HG02938 (cell line): Measurements from ENCODE around the gene FAM174C.
A peak's percentile ranks its signal among the peaks of the same experiment; 100 is the strongest.

ENCODE experiments used
- ATAC-seq: cut with Tn5 transposase; IDR thresholded peaks from one replicate; pipeline ENCODE4 v1.9.1; 2021; ENCODE audit warnings: mild to moderate bottlenecking, moderate library complexity; ENCODE audit not compliant: unreplicated experiment

The FAM174C gene

GRCh38 chr19:1275260-1275975 lies at the start of gene FAM174C:
Gene FAM174C, plus strand, starts transcription at chr19:1275530. Its CDS starts 20 bp downstream, at chr19:1275550.
- ATAC-seq: peak; percentile 75

GRCh38 chr19:1226227-1226518 lies 49.2 kb upstream of the FAM174C start:
- no peak for ATAC-seq

GRCh38 chr19:1226522-1227303 lies 48.6 kb upstream of the FAM174C start:
- ATAC-seq: no peak

GRCh38 chr19:1227304-1228054 lies 47.9 kb upstream of the FAM174C start:
- no peak for ATAC-seq

GRCh38 chr19:1228161-1228957 lies 47.0 kb upstream of the FAM174C start:
- ATAC-seq: no peak

- no peak for ATAC-seq
Observed at GRCh38 chr19:1229056-1229923, 46.0 kb upstream of the FAM174C start.

- ATAC-seq: no peak
Observed at GRCh38 chr19:1229924-1230782, 45.2 kb upstream of the FAM174C start.

- no peak for ATAC-seq
Observed at GRCh38 chr19:1230783-1231489, 44.4 kb upstream of the FAM174C start.

- no peak for ATAC-seq
Observed at GRCh38 chr19:1231729-1232637, 43.3 kb upstream of the FAM174C start.

GRCh38 chr19:1232652-1233072 lies 42.7 kb upstream of the FAM174C start:
- ATAC-seq: no peak

GRCh38 chr19:1233115-1233667 lies 42.1 kb upstream of the FAM174C start:
- ATAC-seq: no peak

- ATAC-seq: no peak
Observed at GRCh38 chr19:1234051-1234954, 41.0 kb upstream of the FAM174C start.

GRCh38 chr19:1234955-1235380 lies 40.4 kb upstream of the FAM174C start:
- ATAC-seq: no peak

- ATAC-seq: no peak
Observed at GRCh38 chr19:1235625-1236538, 39.4 kb upstream of the FAM174C start.

- ATAC-seq: no peak
Observed at GRCh38 chr19:1236576-1236975, 38.8 kb upstream of the FAM174C start.
